OCI-LY3 (cell line): ENCODE results near the gene PKLR.
"Not testable (repeated sequence)": the region's sequence is repeated elsewhere in the genome, so short reads cannot be mapped to it uniquely, and the experiment has no call there.

Experiments used
- H2AFZ ChIP-seq: fragments of 200-600, 300-600 bp; shearing (Covaris generic); 2 replicates; pipeline ENCODE4 v1.6.0; 2014; ENCODE audit warnings: antibody characterized with exemption, low read depth, low read length
- H3K27ac ChIP-seq: fragments of 200-600, 300-600 bp; sonication (generic); 2 replicates; pipeline ENCODE4 v1.5.1; 2014; ENCODE audit warnings: mild to moderate bottlenecking, low read length, moderate library complexity, mixed read lengths
- H3K27me3 ChIP-seq: fragments of 200-600, 300-600 bp; sonication (generic); 2 replicates; pipeline ENCODE4 v1.6.1; 2014; ENCODE audit warnings: low read depth, low read length, mixed read lengths
- H3K36me3 ChIP-seq: fragments of 200-600, 300-600 bp; sonication (generic); replicated peaks from 2 replicates; pipeline ENCODE3; 2014; ENCODE audit warnings: low read depth, low read length, mixed read lengths
- H3K4me1 ChIP-seq: fragments of 300-600, 200-600 bp; sonication (generic); 2 replicates; pipeline ENCODE4 v1.6.1; 2014; ENCODE audit warnings: low read length, mixed read lengths
- H3K4me2 ChIP-seq: fragments of 200-600, 300-600 bp; sonication (generic); 2 replicates; pipeline ENCODE4 v1.6.1; 2014; ENCODE audit warnings: low read length, mixed read lengths
- H3K4me3 ChIP-seq: fragments of 300-600, 200-600 bp; sonication (generic); 2 replicates; pipeline ENCODE4 v1.5.1; 2014; ENCODE audit warnings: antibody characterized with exemption, mild to moderate bottlenecking, low read length, moderate library complexity
- H3K79me2 ChIP-seq: fragments of 300-600, 200-600 bp; shearing (Covaris generic); 2 replicates; pipeline ENCODE4 v1.6.1; 2014; ENCODE audit warnings: mild to moderate bottlenecking, low read length, mixed read lengths
- H3K9ac ChIP-seq: fragments of 300-600, 200-600 bp; shearing (Covaris generic); 2 replicates; pipeline ENCODE4 v1.6.0; 2014; ENCODE audit warnings: mild to moderate bottlenecking, low read length, moderate library complexity
- H3K9me3 ChIP-seq: fragments of 200-600, 300-600 bp; shearing (Covaris generic); 2 replicates; pipeline ENCODE4 v1.6.1; 2014; ENCODE audit warnings: low read length, mixed read lengths; ENCODE audit not compliant: insufficient read depth
- H4K20me1 ChIP-seq: fragments of 200-600, 300-600 bp; sonication (generic); 2 replicates; pipeline ENCODE4 v1.6.1; 2016; ENCODE audit warnings: low read length, mixed read lengths; ENCODE audit not compliant: insufficient read depth
- EZH2phosphoT487 ChIP-seq: fragments of 200-600 bp; shearing (Covaris generic); IDR thresholded peaks from 2 replicates; pipeline ENCODE4 v1.6.1; 2018; ENCODE audit warnings: antibody characterized with exemption, mixed run types, low read depth
- TF ChIP-seq, protein P1 (sequence below): fragments of 200-600, 300-600 bp; sonication (generic); IDR thresholded peaks from 2 replicates; pipeline ENCODE4 v1.5.1; 2014; ENCODE audit warnings: antibody characterized with exemption, low read length, low read depth

PKLR gene

DNA sequence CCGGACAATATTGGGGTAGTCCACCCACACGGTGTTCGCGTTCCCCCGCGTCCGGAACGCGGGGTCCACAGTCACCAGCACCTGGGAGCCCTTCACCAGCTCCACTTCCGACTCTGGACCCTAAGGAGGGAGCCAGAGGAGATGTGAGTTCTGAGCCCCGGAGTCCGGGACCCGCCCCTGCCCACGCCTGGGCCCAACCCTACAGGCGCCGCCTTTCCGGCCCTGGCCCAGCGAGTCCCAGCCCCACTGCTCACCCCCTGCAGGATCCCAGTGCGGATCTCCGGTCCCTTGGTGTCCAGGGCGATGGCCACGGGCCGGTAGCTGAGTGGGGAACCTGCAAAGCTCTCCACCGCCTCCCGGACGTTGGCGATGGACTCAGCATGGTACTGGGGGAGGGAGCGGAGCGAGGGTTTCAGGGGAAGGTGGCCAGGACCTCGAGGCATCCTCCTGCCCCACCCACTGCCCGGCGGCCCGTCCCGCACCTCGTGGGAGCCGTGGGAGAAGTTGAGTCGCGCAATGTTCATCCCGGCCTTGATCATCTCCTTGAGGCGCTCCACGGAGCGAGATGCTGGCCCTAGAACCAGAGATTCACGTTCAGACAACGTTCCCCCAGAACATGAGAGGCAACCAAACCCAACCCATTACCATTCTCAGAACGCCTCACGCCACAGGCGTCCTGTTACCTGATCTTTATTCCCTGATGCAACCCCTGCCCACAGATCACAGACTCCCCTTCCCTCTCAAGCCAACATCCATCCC, 5.9 kb downstream of the PKLR start:
- no peaks in the 10 kb centered on the region for H3K9me3 ChIP-seq
- no peaks in the 10 kb centered on the region for H3K36me3 ChIP-seq
- H3K79me2 ChIP-seq: no peaks in the 10 kb centered on the region
- H3K4me2 ChIP-seq: no peak overlapping the region
- no peaks in the 10 kb centered on the region for H3K27me3 ChIP-seq
- H3K27ac ChIP-seq: no peak overlapping the region
- H3K9ac ChIP-seq: no peak overlapping the region
- no peaks in the 10 kb centered on the region for H4K20me1 ChIP-seq
- H2AFZ ChIP-seq: no peak overlapping the region
- no peak for TF ChIP-seq EZH2phosphoT487
- TF ChIP-seq, protein P1, sequence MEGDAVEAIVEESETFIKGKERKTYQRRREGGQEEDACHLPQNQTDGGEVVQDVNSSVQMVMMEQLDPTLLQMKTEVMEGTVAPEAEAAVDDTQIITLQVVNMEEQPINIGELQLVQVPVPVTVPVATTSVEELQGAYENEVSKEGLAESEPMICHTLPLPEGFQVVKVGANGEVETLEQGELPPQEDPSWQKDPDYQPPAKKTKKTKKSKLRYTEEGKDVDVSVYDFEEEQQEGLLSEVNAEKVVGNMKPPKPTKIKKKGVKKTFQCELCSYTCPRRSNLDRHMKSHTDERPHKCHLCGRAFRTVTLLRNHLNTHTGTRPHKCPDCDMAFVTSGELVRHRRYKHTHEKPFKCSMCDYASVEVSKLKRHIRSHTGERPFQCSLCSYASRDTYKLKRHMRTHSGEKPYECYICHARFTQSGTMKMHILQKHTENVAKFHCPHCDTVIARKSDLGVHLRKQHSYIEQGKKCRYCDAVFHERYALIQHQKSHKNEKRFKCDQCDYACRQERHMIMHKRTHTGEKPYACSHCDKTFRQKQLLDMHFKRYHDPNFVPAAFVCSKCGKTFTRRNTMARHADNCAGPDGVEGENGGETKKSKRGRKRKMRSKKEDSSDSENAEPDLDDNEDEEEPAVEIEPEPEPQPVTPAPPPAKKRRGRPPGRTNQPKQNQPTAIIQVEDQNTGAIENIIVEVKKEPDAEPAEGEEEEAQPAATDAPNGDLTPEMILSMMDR: no peak
- peaks cover 8% of the 10 kb centered on the region for H3K4me1 ChIP-seq
- H3K4me3 ChIP-seq: no peak overlapping the region

DNA sequence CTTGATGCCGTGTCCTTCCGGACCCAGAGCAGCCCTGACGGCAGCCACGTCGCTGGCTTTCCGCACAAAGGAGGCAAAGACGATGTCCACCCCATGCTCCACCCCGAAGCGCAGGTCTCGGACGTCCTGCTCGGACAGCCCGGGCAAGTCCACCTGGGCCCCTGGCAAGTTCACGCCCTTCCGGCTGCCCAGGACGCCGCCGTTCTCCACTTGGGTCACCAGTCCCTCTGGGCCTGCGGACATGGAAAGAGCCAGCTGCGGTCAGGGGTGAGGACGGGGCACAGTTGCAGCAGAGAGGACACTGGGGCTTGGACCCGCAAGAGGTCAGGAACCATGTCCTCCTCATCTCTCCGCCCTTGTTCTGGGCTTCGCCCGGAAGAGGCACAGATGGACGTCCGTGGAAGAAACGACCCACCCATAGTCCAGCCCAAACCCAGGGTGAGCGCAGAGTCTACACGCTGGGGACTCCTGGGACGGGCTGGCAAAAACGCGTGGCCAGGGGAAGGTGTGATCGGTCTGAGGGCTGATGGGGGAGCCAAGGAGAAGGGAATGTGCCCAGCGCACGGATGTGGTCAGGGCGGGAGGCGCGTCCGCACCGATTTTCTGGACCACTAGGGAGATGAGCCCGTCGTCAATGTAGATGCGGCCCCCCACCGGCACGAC, 6.6 kb downstream of the PKLR start:
- no peaks in the 10 kb centered on the region for H3K79me2 ChIP-seq
- no peak overlapping the region for H2AFZ ChIP-seq
- no peak overlapping the region for H3K27ac ChIP-seq
- TF ChIP-seq, protein P1: no peak
- TF ChIP-seq EZH2phosphoT487: no peak
- H3K4me1 ChIP-seq: peaks cover 8% of the 10 kb centered on the region
- no peak overlapping the region for H3K9ac ChIP-seq
- H3K4me2 ChIP-seq: no peak overlapping the region
- no peaks in the 10 kb centered on the region for H3K36me3 ChIP-seq
- no peaks in the 10 kb centered on the region for H3K27me3 ChIP-seq
- no peak overlapping the region for H3K4me3 ChIP-seq
- no peaks in the 10 kb centered on the region for H4K20me1 ChIP-seq
- no peaks in the 10 kb centered on the region for H3K9me3 ChIP-seq

GRCh38 chr1:155293086-155293749, 8.0 kb downstream of the PKLR start:
- no peak for TF ChIP-seq EZH2phosphoT487
- TF ChIP-seq, protein P1: no peak
- Histone ChIP-seq H3K4me2 (no peak overlapping the region), H3K36me3 (no peaks in the 10 kb centered on the region), H3K27me3 (no peaks in the 10 kb centered on the region), H3K9ac (no peak overlapping the region), H3K79me2 (no peaks in the 10 kb centered on the region), H3K27ac (no peak overlapping the region), H2AFZ (no peak overlapping the region), H3K9me3 (no peaks in the 10 kb centered on the region), H4K20me1 (no peaks in the 10 kb centered on the region), H3K4me3 (no peak overlapping the region), H3K4me1 (peaks cover 8% of the 10 kb centered on the region)

DNA sequence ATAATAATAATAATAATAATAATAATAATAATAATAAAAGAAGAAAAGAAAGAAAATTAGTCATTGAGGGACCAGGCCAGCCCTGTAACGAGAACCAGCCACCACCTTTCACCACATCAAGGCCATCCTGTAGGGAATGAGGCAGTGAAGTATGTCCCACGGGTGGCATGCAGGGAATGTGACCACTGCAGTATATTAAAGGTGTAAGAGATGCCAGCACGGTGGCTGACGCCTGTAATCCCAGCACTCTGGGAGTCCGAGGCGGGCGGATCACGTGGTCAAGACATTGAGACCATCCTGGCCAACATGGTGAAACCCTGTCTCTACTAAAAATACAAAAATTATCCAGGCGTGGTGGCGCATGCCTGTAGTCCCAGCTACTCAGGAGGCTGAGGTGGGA, 10.2 kb downstream of the PKLR start:
- not testable (repeated sequence) for H3K4me2 ChIP-seq, H3K27me3 ChIP-seq, H3K4me1 ChIP-seq, H3K9me3 ChIP-seq, H3K4me3 ChIP-seq, H3K79me2 ChIP-seq, H4K20me1 ChIP-seq, H3K9ac ChIP-seq, H3K36me3 ChIP-seq, H3K27ac ChIP-seq, H2AFZ ChIP-seq
